HL-60 (cell line): ENCODE data around the gene TMC5.

Experiments used
- CTCF ChIP-seq: IDR thresholded peaks from one replicate; pipeline ENCODE4 v1.5.1; 2011; ENCODE audit warnings: low read length, control low read depth, inconsistent platforms; ENCODE audit not compliant: insufficient read depth
- GABPA ChIP-seq: IDR thresholded peaks from 2 replicates; pipeline ENCODE4 v1.6.1; 2012; ENCODE audit warnings: low read depth
- POLR2AphosphoS5 ChIP-seq: IDR thresholded peaks from 2 replicates; pipeline ENCODE4 v1.6.1; 2012; ENCODE audit warnings: low read depth
- REST ChIP-seq: IDR thresholded peaks from 2 replicates; pipeline ENCODE4 v1.6.1; 2012; ENCODE audit warnings: low read depth; ENCODE audit not compliant: insufficient replicate concordance

GRCh38 chr16:19472482-19472881 is 54.8 kb downstream of the TMC5 start:
- TF ChIP-seq CTCF (no peak), GABPA (no peak), REST (no peak), POLR2AphosphoS5 (no peak)
